K562 (cell line): ENCODE results near the gene NUP43. TPM values are rescaled to one million over a fixed set of nuclear protein-coding genes. Genes with fewer than 3 reads are reported as not detected.

Source experiments
- ATF7 ChIP-seq: fragments of 450-650 bp; IDR thresholded peaks from 2 replicates; pipeline ENCODE4 v1.7.1; 2014; ENCODE audit warnings: mild to moderate bottlenecking, moderate library complexity
- CHD1 ChIP-seq: fragments of 200-600 bp; sonication (generic); IDR thresholded peaks from one replicate; pipeline ENCODE4 v1.6.1; 2012; ENCODE audit warnings: mild to moderate bottlenecking, moderate library complexity, low read length, inconsistent platforms
- HSF4 ChIP-seq: fragments of 250-450 bp; sonication (Bioruptor Pico); IDR thresholded peaks from 2 replicates; pipeline ENCODE4 v2.1.2; 2022; ENCODE audit warnings: mild to moderate bottlenecking, moderate library complexity, borderline replicate concordance
- MLLT1 ChIP-seq, 2 experiments: fragments of 450-650 bp; IDR thresholded peaks; 2 replicates each; pipeline ENCODE4 v1.6.1; 2016
- NFATC3 ChIP-seq: fragments of 450-650 bp; IDR thresholded peaks from 2 replicates; pipeline ENCODE4 v1.6.1; 2017; ENCODE audit warnings: mild to moderate bottlenecking
- NFIC ChIP-seq: fragments of 450-650 bp; IDR thresholded peaks from 2 replicates; pipeline ENCODE4 v1.6.1; 2017; ENCODE audit warnings: mild to moderate bottlenecking, inconsistent platforms
- RUNX1 ChIP-seq: sonication (generic); IDR thresholded peaks from 2 replicates; pipeline ENCODE4 v1.6.1; 2016; ENCODE audit warnings: antibody characterized with exemption, low read depth
- THRAP3 ChIP-seq: fragments of 450-650 bp; IDR thresholded peaks from 2 replicates; pipeline ENCODE4 v1.6.1; 2016; ENCODE audit warnings: mild to moderate bottlenecking, inconsistent platforms, borderline replicate concordance
- ZFPM2 ChIP-seq: fragments of 250-450 bp; sonication (Bioruptor Pico); IDR thresholded peaks from 2 replicates; pipeline ENCODE4 v1.5.1; 2022; ENCODE audit warnings: mild to moderate bottlenecking
- polyA plus RNA-seq, 8 experiments: library from polyadenylated mRNA; depleted of rRNA in 4 of 8; stranded (reverse) in 5 of 8; unstranded in 3 of 8; fragments of >200 nt; fragmentation: Nextera tagmentation in 2 of 8; fragmentation: Illumina TruSeq in 1 of 8; extraction: Ambion mirVana in 2 of 8; extraction: Trizol in 1 of 8; gene quantifications; 2 replicates each; pipeline versions ENCODE4 v1.2.1 to v1.2.3, GENCODE V29; 2011 to 2014; ENCODE audit warnings: inconsistent platforms in 1 of 8, missing spikeins in 1 of 8
- total RNA-seq, 7 experiments: library from RNA; depleted of rRNA in 6 of 7; stranded (reverse); fragments of >200 nt in 6 of 7; fragmentation: Illumina TruSeq in 2 of 7; extraction: Trizol in 2 of 7; gene quantifications; 2 replicates each; pipeline versions ENCODE4 v1.2.1 to v1.2.3, GENCODE V29; 2011 to 2021; ENCODE audit warnings: low replicate concordance in 1 of 7
- TF ChIP-seq, protein P1 (sequence below): fragments of 450-650 bp; IDR thresholded peaks from 2 replicates; pipeline ENCODE4 v1.6.1; 2016; ENCODE audit warnings: mild to moderate bottlenecking, moderate library complexity
- TF ChIP-seq, protein P2 (sequence below): fragments of 450-650 bp; IDR thresholded peaks from 2 replicates; pipeline ENCODE4 v1.6.1; 2018; ENCODE audit warnings: mild to moderate bottlenecking, low read depth; ENCODE audit not compliant: partially characterized antibody

The NUP43 gene
- total and polyA plus RNA-seq, 9 of the 15 experiments (the other 6 are each of a cell fraction or from before 2014, with no cell fraction given) = 28.9 to 136 (median 67.4) TPM

DNA sequence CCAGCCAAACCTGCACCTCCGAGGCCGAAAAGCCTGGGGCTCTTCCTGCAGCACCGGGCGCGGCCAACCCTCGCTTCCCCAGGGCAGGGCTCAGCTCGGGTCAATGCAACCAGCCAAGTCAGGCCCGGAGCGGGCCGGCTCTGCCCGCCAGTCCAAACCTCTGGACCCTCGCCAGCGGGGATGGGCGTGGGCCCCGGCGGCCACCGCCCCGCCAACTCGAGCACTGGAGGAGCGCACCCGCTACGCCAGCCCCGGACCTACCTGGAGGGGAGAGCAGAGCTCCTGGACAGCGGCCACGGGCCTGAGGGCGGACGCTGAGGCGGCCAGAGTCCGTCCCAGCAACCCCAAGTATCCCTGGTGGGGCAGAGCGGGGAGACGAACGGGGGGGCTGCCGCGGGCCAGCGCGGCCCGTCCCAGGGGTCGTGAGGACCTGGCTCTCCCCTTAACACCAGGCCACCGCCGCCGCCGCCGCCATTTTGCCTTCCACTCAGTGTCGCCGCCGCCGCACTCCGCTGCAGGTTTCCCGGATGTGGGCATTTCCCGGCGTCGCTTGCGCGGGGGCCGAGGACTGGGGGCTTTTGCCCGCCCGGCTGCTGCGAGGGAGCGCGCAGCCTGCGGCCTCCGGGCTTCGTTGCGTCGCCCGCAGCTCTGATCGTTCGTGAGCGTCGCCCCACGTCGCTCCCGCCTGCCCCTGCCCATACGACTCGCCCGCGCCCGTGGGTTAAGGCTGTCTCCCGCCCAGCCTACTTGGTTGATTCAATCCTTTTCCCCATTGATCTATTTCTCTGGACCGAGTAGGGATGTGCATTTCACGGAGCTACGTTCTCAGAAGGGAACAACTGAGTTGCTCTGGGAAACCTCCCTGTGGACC, 28.5 kb downstream of the NUP43 start, which contains the start of gene LATS1 (continued):
- TF ChIP-seq, protein P1, sequence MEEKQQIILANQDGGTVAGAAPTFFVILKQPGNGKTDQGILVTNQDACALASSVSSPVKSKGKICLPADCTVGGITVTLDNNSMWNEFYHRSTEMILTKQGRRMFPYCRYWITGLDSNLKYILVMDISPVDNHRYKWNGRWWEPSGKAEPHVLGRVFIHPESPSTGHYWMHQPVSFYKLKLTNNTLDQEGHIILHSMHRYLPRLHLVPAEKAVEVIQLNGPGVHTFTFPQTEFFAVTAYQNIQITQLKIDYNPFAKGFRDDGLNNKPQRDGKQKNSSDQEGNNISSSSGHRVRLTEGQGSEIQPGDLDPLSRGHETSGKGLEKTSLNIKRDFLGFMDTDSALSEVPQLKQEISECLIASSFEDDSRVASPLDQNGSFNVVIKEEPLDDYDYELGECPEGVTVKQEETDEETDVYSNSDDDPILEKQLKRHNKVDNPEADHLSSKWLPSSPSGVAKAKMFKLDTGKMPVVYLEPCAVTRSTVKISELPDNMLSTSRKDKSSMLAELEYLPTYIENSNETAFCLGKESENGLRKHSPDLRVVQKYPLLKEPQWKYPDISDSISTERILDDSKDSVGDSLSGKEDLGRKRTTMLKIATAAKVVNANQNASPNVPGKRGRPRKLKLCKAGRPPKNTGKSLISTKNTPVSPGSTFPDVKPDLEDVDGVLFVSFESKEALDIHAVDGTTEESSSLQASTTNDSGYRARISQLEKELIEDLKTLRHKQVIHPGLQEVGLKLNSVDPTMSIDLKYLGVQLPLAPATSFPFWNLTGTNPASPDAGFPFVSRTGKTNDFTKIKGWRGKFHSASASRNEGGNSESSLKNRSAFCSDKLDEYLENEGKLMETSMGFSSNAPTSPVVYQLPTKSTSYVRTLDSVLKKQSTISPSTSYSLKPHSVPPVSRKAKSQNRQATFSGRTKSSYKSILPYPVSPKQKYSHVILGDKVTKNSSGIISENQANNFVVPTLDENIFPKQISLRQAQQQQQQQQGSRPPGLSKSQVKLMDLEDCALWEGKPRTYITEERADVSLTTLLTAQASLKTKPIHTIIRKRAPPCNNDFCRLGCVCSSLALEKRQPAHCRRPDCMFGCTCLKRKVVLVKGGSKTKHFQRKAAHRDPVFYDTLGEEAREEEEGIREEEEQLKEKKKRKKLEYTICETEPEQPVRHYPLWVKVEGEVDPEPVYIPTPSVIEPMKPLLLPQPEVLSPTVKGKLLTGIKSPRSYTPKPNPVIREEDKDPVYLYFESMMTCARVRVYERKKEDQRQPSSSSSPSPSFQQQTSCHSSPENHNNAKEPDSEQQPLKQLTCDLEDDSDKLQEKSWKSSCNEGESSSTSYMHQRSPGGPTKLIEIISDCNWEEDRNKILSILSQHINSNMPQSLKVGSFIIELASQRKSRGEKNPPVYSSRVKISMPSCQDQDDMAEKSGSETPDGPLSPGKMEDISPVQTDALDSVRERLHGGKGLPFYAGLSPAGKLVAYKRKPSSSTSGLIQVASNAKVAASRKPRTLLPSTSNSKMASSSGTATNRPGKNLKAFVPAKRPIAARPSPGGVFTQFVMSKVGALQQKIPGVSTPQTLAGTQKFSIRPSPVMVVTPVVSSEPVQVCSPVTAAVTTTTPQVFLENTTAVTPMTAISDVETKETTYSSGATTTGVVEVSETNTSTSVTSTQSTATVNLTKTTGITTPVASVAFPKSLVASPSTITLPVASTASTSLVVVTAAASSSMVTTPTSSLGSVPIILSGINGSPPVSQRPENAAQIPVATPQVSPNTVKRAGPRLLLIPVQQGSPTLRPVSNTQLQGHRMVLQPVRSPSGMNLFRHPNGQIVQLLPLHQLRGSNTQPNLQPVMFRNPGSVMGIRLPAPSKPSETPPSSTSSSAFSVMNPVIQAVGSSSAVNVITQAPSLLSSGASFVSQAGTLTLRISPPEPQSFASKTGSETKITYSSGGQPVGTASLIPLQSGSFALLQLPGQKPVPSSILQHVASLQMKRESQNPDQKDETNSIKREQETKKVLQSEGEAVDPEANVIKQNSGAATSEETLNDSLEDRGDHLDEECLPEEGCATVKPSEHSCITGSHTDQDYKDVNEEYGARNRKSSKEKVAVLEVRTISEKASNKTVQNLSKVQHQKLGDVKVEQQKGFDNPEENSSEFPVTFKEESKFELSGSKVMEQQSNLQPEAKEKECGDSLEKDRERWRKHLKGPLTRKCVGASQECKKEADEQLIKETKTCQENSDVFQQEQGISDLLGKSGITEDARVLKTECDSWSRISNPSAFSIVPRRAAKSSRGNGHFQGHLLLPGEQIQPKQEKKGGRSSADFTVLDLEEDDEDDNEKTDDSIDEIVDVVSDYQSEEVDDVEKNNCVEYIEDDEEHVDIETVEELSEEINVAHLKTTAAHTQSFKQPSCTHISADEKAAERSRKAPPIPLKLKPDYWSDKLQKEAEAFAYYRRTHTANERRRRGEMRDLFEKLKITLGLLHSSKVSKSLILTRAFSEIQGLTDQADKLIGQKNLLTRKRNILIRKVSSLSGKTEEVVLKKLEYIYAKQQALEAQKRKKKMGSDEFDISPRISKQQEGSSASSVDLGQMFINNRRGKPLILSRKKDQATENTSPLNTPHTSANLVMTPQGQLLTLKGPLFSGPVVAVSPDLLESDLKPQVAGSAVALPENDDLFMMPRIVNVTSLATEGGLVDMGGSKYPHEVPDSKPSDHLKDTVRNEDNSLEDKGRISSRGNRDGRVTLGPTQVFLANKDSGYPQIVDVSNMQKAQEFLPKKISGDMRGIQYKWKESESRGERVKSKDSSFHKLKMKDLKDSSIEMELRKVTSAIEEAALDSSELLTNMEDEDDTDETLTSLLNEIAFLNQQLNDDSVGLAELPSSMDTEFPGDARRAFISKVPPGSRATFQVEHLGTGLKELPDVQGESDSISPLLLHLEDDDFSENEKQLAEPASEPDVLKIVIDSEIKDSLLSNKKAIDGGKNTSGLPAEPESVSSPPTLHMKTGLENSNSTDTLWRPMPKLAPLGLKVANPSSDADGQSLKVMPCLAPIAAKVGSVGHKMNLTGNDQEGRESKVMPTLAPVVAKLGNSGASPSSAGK = peak; percentile 80
- TF ChIP-seq ATF7 (peak; percentile 69; the same call in 1 of the 2 replicates), RUNX1 (peak; percentile 27; the same call in 1 of the 2 replicates), MLLT1 (IDR thresholded peaks at IDR 0.05) (peak in 1 of 2 experiments; percentile 31; a peak in 1 of 4 replicates), NFATC3 (no peak), CHD1 (peak; percentile 99), HSF4 (CRISPR knock-in tag) (0 out of 2 replicates have a peak, but pooled peaks have one; percentile 5), NFIC (peak; percentile 90), THRAP3 (no peak), ZFPM2 (CRISPR knock-in tag) (no peak; the same call in 1 of the 2 replicates)
- TF ChIP-seq, protein P2, sequence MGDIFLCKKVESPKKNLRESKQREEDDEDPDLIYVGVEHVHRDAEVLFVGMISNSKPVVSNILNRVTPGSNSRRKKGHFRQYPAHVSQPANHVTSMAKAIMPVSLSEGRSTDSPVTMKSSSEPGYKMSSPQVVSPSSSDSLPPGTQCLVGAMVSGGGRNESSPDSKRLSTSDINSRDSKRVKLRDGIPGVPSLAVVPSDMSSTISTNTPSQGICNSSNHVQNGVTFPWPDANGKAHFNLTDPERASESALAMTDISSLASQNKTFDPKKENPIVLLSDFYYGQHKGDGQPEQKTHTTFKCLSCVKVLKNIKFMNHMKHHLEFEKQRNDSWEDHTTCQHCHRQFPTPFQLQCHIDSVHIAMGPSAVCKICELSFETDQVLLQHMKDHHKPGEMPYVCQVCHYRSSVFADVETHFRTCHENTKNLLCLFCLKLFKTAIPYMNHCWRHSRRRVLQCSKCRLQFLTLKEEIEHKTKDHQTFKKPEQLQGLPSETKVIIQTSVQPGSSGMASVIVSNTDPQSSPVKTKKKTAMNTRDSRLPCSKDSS = no peak
